ENCODE data around the gene UGT2B7. TPM values are rescaled to one million over a fixed set of nuclear protein-coding genes. Genes with fewer than 3 reads are reported as not detected.

The UGT2B7 gene
- total and polyA plus RNA-seq, 2 of the 13 experiments (the other 11 are each of a cell fraction or from before 2014, with no cell fraction given): 26.8 to 41.8 TPM

DNA sequence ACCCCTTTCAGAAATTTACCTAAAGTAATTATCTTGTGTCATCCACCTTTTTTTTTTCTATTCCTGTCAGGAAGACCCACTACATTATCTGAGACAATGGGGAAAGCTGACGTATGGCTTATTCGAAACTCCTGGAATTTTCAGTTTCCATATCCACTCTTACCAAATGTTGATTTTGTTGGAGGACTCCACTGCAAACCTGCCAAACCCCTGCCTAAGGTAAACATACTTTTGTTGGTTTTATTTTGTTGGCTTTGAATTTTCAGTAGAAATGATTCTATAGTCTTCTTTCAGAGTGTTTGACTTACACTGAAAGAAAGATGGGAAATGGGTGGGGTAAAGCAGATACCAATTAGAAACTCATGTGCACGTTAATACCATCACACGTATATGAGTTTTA is 2.2 kb downstream of the UGT2B7 start (continued):
- TF ChIP-seq, protein P1, sequence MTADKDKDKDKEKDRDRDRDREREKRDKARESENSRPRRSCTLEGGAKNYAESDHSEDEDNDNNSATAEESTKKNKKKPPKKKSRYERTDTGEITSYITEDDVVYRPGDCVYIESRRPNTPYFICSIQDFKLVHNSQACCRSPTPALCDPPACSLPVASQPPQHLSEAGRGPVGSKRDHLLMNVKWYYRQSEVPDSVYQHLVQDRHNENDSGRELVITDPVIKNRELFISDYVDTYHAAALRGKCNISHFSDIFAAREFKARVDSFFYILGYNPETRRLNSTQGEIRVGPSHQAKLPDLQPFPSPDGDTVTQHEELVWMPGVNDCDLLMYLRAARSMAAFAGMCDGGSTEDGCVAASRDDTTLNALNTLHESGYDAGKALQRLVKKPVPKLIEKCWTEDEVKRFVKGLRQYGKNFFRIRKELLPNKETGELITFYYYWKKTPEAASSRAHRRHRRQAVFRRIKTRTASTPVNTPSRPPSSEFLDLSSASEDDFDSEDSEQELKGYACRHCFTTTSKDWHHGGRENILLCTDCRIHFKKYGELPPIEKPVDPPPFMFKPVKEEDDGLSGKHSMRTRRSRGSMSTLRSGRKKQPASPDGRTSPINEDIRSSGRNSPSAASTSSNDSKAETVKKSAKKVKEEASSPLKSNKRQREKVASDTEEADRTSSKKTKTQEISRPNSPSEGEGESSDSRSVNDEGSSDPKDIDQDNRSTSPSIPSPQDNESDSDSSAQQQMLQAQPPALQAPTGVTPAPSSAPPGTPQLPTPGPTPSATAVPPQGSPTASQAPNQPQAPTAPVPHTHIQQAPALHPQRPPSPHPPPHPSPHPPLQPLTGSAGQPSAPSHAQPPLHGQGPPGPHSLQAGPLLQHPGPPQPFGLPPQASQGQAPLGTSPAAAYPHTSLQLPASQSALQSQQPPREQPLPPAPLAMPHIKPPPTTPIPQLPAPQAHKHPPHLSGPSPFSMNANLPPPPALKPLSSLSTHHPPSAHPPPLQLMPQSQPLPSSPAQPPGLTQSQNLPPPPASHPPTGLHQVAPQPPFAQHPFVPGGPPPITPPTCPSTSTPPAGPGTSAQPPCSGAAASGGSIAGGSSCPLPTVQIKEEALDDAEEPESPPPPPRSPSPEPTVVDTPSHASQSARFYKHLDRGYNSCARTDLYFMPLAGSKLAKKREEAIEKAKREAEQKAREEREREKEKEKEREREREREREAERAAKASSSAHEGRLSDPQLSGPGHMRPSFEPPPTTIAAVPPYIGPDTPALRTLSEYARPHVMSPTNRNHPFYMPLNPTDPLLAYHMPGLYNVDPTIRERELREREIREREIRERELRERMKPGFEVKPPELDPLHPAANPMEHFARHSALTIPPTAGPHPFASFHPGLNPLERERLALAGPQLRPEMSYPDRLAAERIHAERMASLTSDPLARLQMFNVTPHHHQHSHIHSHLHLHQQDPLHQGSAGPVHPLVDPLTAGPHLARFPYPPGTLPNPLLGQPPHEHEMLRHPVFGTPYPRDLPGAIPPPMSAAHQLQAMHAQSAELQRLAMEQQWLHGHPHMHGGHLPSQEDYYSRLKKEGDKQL (CRISPR knock-in tag; IDR thresholded peaks at IDR 0.05; ENCODE audit: low read depth): 0 out of 2 replicates have a peak, but pooled peaks have one; percentile 37
- TF ChIP-seq MAF1 (CRISPR knock-in tag; IDR thresholded peaks at IDR 0.05; ENCODE audit: borderline replicate concordance): no peak
- TF ChIP-seq, protein P2, sequence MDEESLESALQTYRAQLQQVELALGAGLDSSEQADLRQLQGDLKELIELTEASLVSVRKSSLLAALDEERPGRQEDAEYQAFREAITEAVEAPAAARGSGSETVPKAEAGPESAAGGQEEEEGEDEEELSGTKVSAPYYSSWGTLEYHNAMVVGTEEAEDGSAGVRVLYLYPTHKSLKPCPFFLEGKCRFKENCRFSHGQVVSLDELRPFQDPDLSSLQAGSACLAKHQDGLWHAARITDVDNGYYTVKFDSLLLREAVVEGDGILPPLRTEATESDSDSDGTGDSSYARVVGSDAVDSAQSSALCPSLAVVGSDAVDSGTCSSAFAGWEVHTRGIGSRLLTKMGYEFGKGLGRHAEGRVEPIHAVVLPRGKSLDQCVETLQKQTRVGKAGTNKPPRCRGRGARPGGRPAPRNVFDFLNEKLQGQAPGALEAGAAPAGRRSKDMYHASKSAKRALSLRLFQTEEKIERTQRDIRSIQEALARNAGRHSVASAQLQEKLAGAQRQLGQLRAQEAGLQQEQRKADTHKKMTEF (CRISPR knock-in tag; IDR thresholded peaks at IDR 0.05): peak; percentile 55; the same call in 1 of the 2 replicates
- peak; percentile 79; the same call in 1 of the 2 replicates for TF ChIP-seq PITX1 (CRISPR knock-in tag; IDR thresholded peaks at IDR 0.05)
- TF ChIP-seq, protein P3, sequence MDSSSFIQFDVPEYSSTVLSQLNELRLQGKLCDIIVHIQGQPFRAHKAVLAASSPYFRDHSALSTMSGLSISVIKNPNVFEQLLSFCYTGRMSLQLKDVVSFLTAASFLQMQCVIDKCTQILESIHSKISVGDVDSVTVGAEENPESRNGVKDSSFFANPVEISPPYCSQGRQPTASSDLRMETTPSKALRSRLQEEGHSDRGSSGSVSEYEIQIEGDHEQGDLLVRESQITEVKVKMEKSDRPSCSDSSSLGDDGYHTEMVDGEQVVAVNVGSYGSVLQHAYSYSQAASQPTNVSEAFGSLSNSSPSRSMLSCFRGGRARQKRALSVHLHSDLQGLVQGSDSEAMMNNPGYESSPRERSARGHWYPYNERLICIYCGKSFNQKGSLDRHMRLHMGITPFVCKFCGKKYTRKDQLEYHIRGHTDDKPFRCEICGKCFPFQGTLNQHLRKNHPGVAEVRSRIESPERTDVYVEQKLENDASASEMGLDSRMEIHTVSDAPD (CRISPR knock-in tag; IDR thresholded peaks at IDR 0.05): peak; percentile 76
- TF ChIP-seq, protein P4, sequence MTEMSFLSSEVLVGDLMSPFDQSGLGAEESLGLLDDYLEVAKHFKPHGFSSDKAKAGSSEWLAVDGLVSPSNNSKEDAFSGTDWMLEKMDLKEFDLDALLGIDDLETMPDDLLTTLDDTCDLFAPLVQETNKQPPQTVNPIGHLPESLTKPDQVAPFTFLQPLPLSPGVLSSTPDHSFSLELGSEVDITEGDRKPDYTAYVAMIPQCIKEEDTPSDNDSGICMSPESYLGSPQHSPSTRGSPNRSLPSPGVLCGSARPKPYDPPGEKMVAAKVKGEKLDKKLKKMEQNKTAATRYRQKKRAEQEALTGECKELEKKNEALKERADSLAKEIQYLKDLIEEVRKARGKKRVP (CRISPR knock-in tag; IDR thresholded peaks at IDR 0.05): 0 out of 4 replicates have a peak, but pooled peaks of 1 of the 2 experiments have one; percentile 28
- no peak for TF ChIP-seq GABPA (IDR thresholded peaks at IDR 0.05; ENCODE audit: low read depth, low read length)
- 0 out of 2 replicates have a peak, but pooled peaks have one; percentile 14 for TF ChIP-seq GABPA (CRISPR knock-in tag; IDR thresholded peaks at IDR 0.05; ENCODE audit: low read depth)
- peak; percentile 35; the same call in 1 of the 2 replicates for TF ChIP-seq IRF2 (CRISPR knock-in tag; IDR thresholded peaks at IDR 0.05)
- peak; percentile 50; the same call in 1 of the 2 replicates for TF ChIP-seq RCOR2 (CRISPR knock-in tag; IDR thresholded peaks at IDR 0.05)
- TF ChIP-seq ZNF101 (CRISPR knock-in tag; IDR thresholded peaks at IDR 0.05; ENCODE audit: borderline replicate concordance, low read depth): no peak
- peak; percentile 10; the same call in 1 of the 2 replicates for TF ChIP-seq SMC3 (IDR thresholded peaks at IDR 0.05; ENCODE audit: low read length)
- TF ChIP-seq FOXA3 (CRISPR knock-in tag; IDR thresholded peaks at IDR 0.05): peak; percentile 81
- TF ChIP-seq, protein P5, sequence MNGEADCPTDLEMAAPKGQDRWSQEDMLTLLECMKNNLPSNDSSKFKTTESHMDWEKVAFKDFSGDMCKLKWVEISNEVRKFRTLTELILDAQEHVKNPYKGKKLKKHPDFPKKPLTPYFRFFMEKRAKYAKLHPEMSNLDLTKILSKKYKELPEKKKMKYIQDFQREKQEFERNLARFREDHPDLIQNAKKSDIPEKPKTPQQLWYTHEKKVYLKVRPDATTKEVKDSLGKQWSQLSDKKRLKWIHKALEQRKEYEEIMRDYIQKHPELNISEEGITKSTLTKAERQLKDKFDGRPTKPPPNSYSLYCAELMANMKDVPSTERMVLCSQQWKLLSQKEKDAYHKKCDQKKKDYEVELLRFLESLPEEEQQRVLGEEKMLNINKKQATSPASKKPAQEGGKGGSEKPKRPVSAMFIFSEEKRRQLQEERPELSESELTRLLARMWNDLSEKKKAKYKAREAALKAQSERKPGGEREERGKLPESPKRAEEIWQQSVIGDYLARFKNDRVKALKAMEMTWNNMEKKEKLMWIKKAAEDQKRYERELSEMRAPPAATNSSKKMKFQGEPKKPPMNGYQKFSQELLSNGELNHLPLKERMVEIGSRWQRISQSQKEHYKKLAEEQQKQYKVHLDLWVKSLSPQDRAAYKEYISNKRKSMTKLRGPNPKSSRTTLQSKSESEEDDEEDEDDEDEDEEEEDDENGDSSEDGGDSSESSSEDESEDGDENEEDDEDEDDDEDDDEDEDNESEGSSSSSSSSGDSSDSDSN (CRISPR knock-in tag; IDR thresholded peaks at IDR 0.05): no peak
